Vagina (tissue), 2 donors: ENCODE measurements around the gene RXYLT1. TPM values are rescaled to one million over a fixed set of nuclear protein-coding genes. Genes with fewer than 3 reads are reported as not detected.

Experiments used
- DNase-seq, 2 donors: peaks; one replicate each; pipeline ENCODE4 v3.0.0-alpha.2; 2017; ENCODE audit errors: extremely low spot score in 2 of 2
- H3K27ac ChIP-seq: fragments of 200-600 bp; sonication (generic); one replicate; pipeline ENCODE4 v1.5.1; 2019
- H3K27me3 ChIP-seq: fragments of 200-600 bp; sonication (generic); one replicate; pipeline ENCODE4 v1.5.1; 2019
- H3K36me3 ChIP-seq, 2 donors: fragments of 200-600 bp; sonication (generic); one replicate each; pipeline ENCODE4 v1.5.1; 2017 to 2019
- H3K4me1 ChIP-seq: fragments of 200-600 bp; sonication (generic); one replicate; pipeline ENCODE4 v1.5.1; 2019
- H3K4me3 ChIP-seq, 2 donors: fragments of 200-600 bp; sonication (generic); 1 replicate in 1 of 2; 2 replicates in 1 of 2; pipeline ENCODE4 v1.5.1; 2016 to 2019
- H3K9me3 ChIP-seq: fragments of 200-600 bp; sonication (generic); one replicate; pipeline ENCODE4 v1.5.1; 2019
- CTCF ChIP-seq, 3 experiments: fragments of 450-650 bp in 2 of 3; fragments of 200-600 bp in 1 of 3; sonication (generic) in 1 of 3; IDR thresholded peaks; one replicate each; pipeline ENCODE4 v1.5.1; 2017 to 2019; ENCODE audit warnings: antibody characterized with exemption in 3 of 3, mild to moderate bottlenecking in 2 of 3, moderate library complexity in 2 of 3
- POLR2A ChIP-seq, 2 donors: fragments of 450-650 bp; IDR thresholded peaks; one replicate each; pipeline ENCODE4 v1.6.1; 2017; ENCODE audit warnings: antibody characterized with exemption in 2 of 2, mild to moderate bottlenecking in 2 of 2, moderate library complexity in 2 of 2
- POLR2AphosphoS5 ChIP-seq, 2 donors: sonication (generic); formaldehyde crosslinking; IDR thresholded peaks; one replicate each; pipeline ENCODE4 v1.9.0; 2017; ENCODE audit warnings: antibody characterized with exemption in 2 of 2, mild to moderate bottlenecking in 2 of 2, low read depth in 1 of 2; ENCODE audit not compliant: insufficient read depth in 1 of 2
- intact Hi-C: fragments of 100-400 bp; cut with DNase I; formaldehyde crosslinking; loops from one replicate; pipeline ENCODE4 v1.15.1; 2023
- total RNA-seq: library from RNA; depleted of rRNA; stranded (reverse); fragments of >200 nt; gene quantifications from one replicate; pipeline ENCODE4 v1.2.3, GENCODE V29; 2016

Gene RXYLT1
- total RNA-seq, 1 donor from 2014 or later: 10.1 TPM

GRCh38 chr12:63805704-63806672, 26.3 kb downstream of the RXYLT1 start:
- Histone ChIP-seq H3K27me3 (no peaks in the 10 kb centered on the region), H3K27ac (no peak overlapping the region), H3K36me3 (no peaks in the 10 kb centered on the region), H3K9me3 (no peaks in the 10 kb centered on the region), H3K4me1 (no peaks in the 10 kb centered on the region), H3K4me3 (no peak overlapping the region)
- intact Hi-C loops: no loop called here
- DNase-seq: no peak
- no peak for TF ChIP-seq POLR2AphosphoS5 (IDR thresholded peaks at IDR 0.05; ENCODE audit: insufficient read depth in 1 of 2, low read depth in 1 of 2)
- TF ChIP-seq POLR2A (IDR thresholded peaks at IDR 0.05): no peak
- TF ChIP-seq CTCF (IDR thresholded peaks at IDR 0.05): no peak

- Histone ChIP-seq H3K9me3 (no peaks in the 10 kb centered on the region), H3K36me3 (no peaks in the 10 kb centered on the region), H3K27ac (no peak overlapping the region), H3K4me1 (no peaks in the 10 kb centered on the region), H3K27me3 (no peaks in the 10 kb centered on the region), H3K4me3 (no peak overlapping the region)
- DNase-seq: no peak
- intact Hi-C loops: no loop called here
- TF ChIP-seq POLR2AphosphoS5 (IDR thresholded peaks at IDR 0.05; ENCODE audit: insufficient read depth in 1 of 2, low read depth in 1 of 2) (no peak), POLR2A (IDR thresholded peaks at IDR 0.05) (no peak), CTCF (IDR thresholded peaks at IDR 0.05) (no peak)
These were observed 28.9 kb downstream of the RXYLT1 start for GRCh38 chr12:63808631-63809030.

- Histone ChIP-seq H3K9me3 (no peaks in the 10 kb centered on the region), H3K27ac (no peak overlapping the region), H3K4me3 (no peak overlapping the region), H3K4me1 (no peaks in the 10 kb centered on the region), H3K27me3 (no peaks in the 10 kb centered on the region), H3K36me3 (no peaks in the 10 kb centered on the region)
- TF ChIP-seq POLR2AphosphoS5 (IDR thresholded peaks at IDR 0.05; ENCODE audit: insufficient read depth in 1 of 2, low read depth in 1 of 2): no peak
- TF ChIP-seq CTCF (IDR thresholded peaks at IDR 0.05): no peak
- TF ChIP-seq POLR2A (IDR thresholded peaks at IDR 0.05): no peak
- no peak for DNase-seq
- intact Hi-C loops: no loop called here
These were observed 29.9 kb downstream of the RXYLT1 start for GRCh38 chr12:63809566-63809965.

DNA sequence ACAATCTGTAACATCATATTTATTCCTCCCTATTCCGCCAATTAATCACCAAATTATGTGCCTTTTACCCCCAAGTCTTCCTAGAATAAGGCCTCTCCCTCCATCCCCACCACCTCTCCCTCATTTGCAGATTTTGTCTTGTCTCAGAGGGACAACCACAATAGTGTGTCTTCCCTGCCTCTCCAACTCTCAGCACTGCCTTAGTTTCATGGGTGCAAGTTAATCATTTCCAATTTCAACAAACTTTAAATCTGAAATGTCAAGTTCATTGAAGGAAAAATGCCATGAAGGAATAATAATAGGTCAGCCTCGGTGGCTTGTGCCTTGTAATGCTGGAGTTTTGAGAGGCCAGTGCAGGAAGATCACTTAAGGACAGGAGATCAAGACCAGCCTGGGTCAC, 31.6 kb downstream of the RXYLT1 start:
- Histone ChIP-seq H3K36me3 (no peaks in the 10 kb centered on the region), H3K27me3 (no peaks in the 10 kb centered on the region), H3K9me3 (no peaks in the 10 kb centered on the region), H3K27ac (no peak overlapping the region), H3K4me1 (no peaks in the 10 kb centered on the region), H3K4me3 (no peak overlapping the region)
- no peak for TF ChIP-seq POLR2AphosphoS5 (IDR thresholded peaks at IDR 0.05; ENCODE audit: insufficient read depth in 1 of 2, low read depth in 1 of 2)
- intact Hi-C loops: no loop called here
- no peak for DNase-seq

- Histone ChIP-seq H3K4me3 (no peak overlapping the region), H3K9me3 (no peaks in the 10 kb centered on the region), H3K36me3 (no peaks in the 10 kb centered on the region), H3K27me3 (no peaks in the 10 kb centered on the region), H3K4me1 (no peaks in the 10 kb centered on the region), H3K27ac (no peak overlapping the region)
- no peak for DNase-seq
- TF ChIP-seq POLR2AphosphoS5 (IDR thresholded peaks at IDR 0.05; ENCODE audit: insufficient read depth in 1 of 2, low read depth in 1 of 2): no peak
- TF ChIP-seq POLR2A (IDR thresholded peaks at IDR 0.05): no peak
- TF ChIP-seq CTCF (IDR thresholded peaks at IDR 0.05): no peak
- intact Hi-C loops: no loop called here
These were observed 32.0 kb downstream of the RXYLT1 start for GRCh38 chr12:63811755-63812154.
